HEK293T (cell line): ENCODE results near the gene ZFYVE19.

Source experiments
- CTCF ChIA-PET: fragments of 350-600 bp; formaldehyde crosslinking; extraction: SDS; loops from one replicate; lab custom pipeline; 2021; ENCODE audit warnings: antibody characterized with exemption, inconsistent platforms; lab: Yijun Ruan, JAX
- POLR2A ChIA-PET: fragments of 350-600 bp; formaldehyde crosslinking; extraction: SDS; loops from one replicate; lab custom pipeline; 2020; ENCODE audit warnings: antibody characterized with exemption, inconsistent platforms; lab: Yijun Ruan, JAX
- DNase-seq: peaks from one replicate; pipeline ENCODE4 v3.0.0; 2012; ENCODE audit warnings: mixed read lengths; ENCODE audit errors: extremely low spot score
- ARNT ChIP-seq: fragments of 450-650 bp; IDR thresholded peaks from 2 replicates; pipeline ENCODE4 v1.6.1; 2017; ENCODE audit warnings: mild to moderate bottlenecking
- BHLHE40 ChIP-seq: fragments of 450-650 bp; IDR thresholded peaks from 2 replicates; pipeline ENCODE4 v1.6.1; 2016; ENCODE audit warnings: mild to moderate bottlenecking, moderate library complexity, borderline replicate concordance
- CTBP1 ChIP-seq: fragments of 450-650 bp; IDR thresholded peaks from 2 replicates; pipeline ENCODE4 v1.6.1; 2016; ENCODE audit warnings: borderline replicate concordance
- ELF4 ChIP-seq: fragments of 450-650 bp; IDR thresholded peaks from 2 replicates; pipeline ENCODE4 v1.6.1; 2017; ENCODE audit warnings: antibody characterized with exemption
- FOXA1 ChIP-seq: fragments of 450-650 bp; IDR thresholded peaks from 2 replicates; pipeline ENCODE4 v1.6.1; 2016; ENCODE audit warnings: mild to moderate bottlenecking
- FOXK2 ChIP-seq: fragments of 450-650 bp; IDR thresholded peaks from 2 replicates; pipeline ENCODE4 v1.6.1; 2016; ENCODE audit warnings: mild to moderate bottlenecking
- FOXM1 ChIP-seq: fragments of 450-650 bp; IDR thresholded peaks from 2 replicates; pipeline ENCODE4 v1.6.1; 2017; ENCODE audit warnings: mild to moderate bottlenecking, borderline replicate concordance
- HDGF ChIP-seq: fragments of 450-650 bp; IDR thresholded peaks from 2 replicates; pipeline ENCODE4 v1.6.1; 2017; ENCODE audit warnings: antibody characterized with exemption, borderline replicate concordance
- L3MBTL2 ChIP-seq: fragments of 450-650 bp; conservative IDR thresholded peaks from 2 replicates; pipeline ENCODE4 v1.6.1; 2016; ENCODE audit warnings: mild to moderate bottlenecking
- LEF1 ChIP-seq: fragments of 450-650 bp; IDR thresholded peaks from 2 replicates; pipeline ENCODE4 v1.6.1; 2017; ENCODE audit warnings: mild to moderate bottlenecking, borderline replicate concordance
- NFRKB ChIP-seq: fragments of 450-650 bp; IDR thresholded peaks from 2 replicates; pipeline ENCODE4 v1.6.1; 2016; ENCODE audit warnings: mild to moderate bottlenecking, moderate library complexity
- PKNOX1 ChIP-seq: fragments of 450-650 bp; IDR thresholded peaks from 2 replicates; pipeline ENCODE4 v1.6.1; 2016
- SP1 ChIP-seq: fragments of 450-650 bp; IDR thresholded peaks from 2 replicates; pipeline ENCODE4 v1.6.1; 2017
- SUZ12 ChIP-seq: fragments of 450-650 bp; IDR thresholded peaks from 2 replicates; pipeline ENCODE4 v1.6.1; 2016; ENCODE audit warnings: mild to moderate bottlenecking
- TARDBP ChIP-seq: fragments of 450-650 bp; IDR thresholded peaks from 2 replicates; pipeline ENCODE4 v1.6.1; 2016
- ZNF384 ChIP-seq: fragments of 450-650 bp; IDR thresholded peaks from 2 replicates; pipeline ENCODE4 v1.6.1; 2016

Gene ZFYVE19

GRCh38 chr15:40796041-40796440 lies 10.8 kb upstream of the ZFYVE19 start:
- no peak for DNase-seq
- TF ChIP-seq HDGF (no peak), PKNOX1 (no peak), ZNF384 (no peak), FOXA1 (no peak), L3MBTL2 (no peak), ELF4 (no peak), NFRKB (no peak), ARNT (no peak), SUZ12 (no peak)
- CTCF ChIA-PET: no interaction called here
- POLR2A ChIA-PET: no interaction called here

- ChIA-PET POLR2A (no interaction called here), CTCF (no interaction called here)
- no peak for DNase-seq
Observed at GRCh38 chr15:40796512-40796911, 10.4 kb upstream of the ZFYVE19 start.

GRCh38 chr15:40799523-40799922 lies 7.4 kb upstream of the ZFYVE19 start:
- POLR2A ChIA-PET: no interaction called here
- no peak for DNase-seq
- CTCF ChIA-PET: no interaction called here
- no peak for TF ChIP-seq HDGF

More at GRCh38 chr15:40796512-40796911, 10.4 kb upstream of the ZFYVE19 start:
- no peak for TF ChIP-seq SP1
- no peak for TF ChIP-seq FOXK2
- TF ChIP-seq ARNT: no peak
- TF ChIP-seq CTBP1: no peak
- no peak for TF ChIP-seq LEF1
- TF ChIP-seq HDGF: no peak
- no peak for TF ChIP-seq SUZ12
- TF ChIP-seq TARDBP: no peak
- TF ChIP-seq ZNF384: no peak
- no peak for TF ChIP-seq PKNOX1
- no peak for TF ChIP-seq FOXA1
- no peak for TF ChIP-seq ELF4
- no peak for TF ChIP-seq L3MBTL2
- no peak for TF ChIP-seq BHLHE40

- POLR2A ChIA-PET: no interaction called here
- TF ChIP-seq NFRKB (no peak), FOXM1 (no peak), SUZ12 (no peak), SP1 (no peak), TARDBP (no peak), ARNT (no peak), BHLHE40 (no peak), HDGF (no peak), LEF1 (no peak), FOXK2 (no peak), PKNOX1 (no peak), FOXA1 (no peak), L3MBTL2 (no peak), ZNF384 (no peak)
- CTCF ChIA-PET: interaction anchor here (0.5 to 0.6 kb wide), 2 partner anchors 77 to 124 kb away, joined by 3 read pairs; no protein-coding TSS in a partner anchor
- DNase-seq: no peak
Observed at GRCh38 chr15:40803076-40803475, 3.8 kb upstream of the ZFYVE19 start.

GRCh38 chr15:40803688-40804087 lies 3.2 kb upstream of the ZFYVE19 start:
- DNase-seq: no peak
- ChIA-PET POLR2A (no interaction called here), CTCF (interaction anchor here (0.5 to 0.6 kb wide), 2 partner anchors 78 to 124 kb away, joined by 3 read pairs; no protein-coding TSS in a partner anchor)
- TF ChIP-seq ELF4 (no peak), SP1 (no peak), FOXM1 (no peak), NFRKB (no peak), LEF1 (no peak), BHLHE40 (no peak)

- ChIA-PET CTCF (no interaction called here), POLR2A (interaction anchor here (1.3 to 2.1 kb wide), 8 partner anchors 9 to 112 kb away, joined by 3 to 9 read pairs (median 6); partner anchors contain the start of genes GCHFR, PPP1R14D, RAD51 and VPS18)
- TF ChIP-seq FOXK2 (no peak), FOXM1 (no peak), ARNT (no peak), NFRKB (no peak), FOXA1 (no peak), CTBP1 (no peak), HDGF (no peak), L3MBTL2 (no peak), PKNOX1 (no peak), SP1 (no peak), BHLHE40 (no peak), TARDBP (no peak), ELF4 (no peak), SUZ12 (no peak), ZNF384 (no peak), LEF1 (no peak)
- DNase-seq: no peak
Observed at GRCh38 chr15:40806672-40807027, 239 bp upstream of the ZFYVE19 start.
